Left ventricle myocardium inferior (tissue), 1 donor: ENCODE measurements around the gene OR52D1. TPM values are rescaled to one million over a fixed set of nuclear protein-coding genes. Genes with fewer than 3 reads are reported as not detected.

Experiments
- DNase-seq: peaks from one replicate; pipeline ENCODE4 v3.0.0-alpha.2; 2020
- H3K27ac ChIP-seq: fragments of 200-600 bp; replicated peaks from 2 replicates; pipeline ENCODE4 v1.8.0; 2021
- H3K27me3 ChIP-seq: fragments of 200-600 bp; 2 replicates; pipeline ENCODE4 v1.8.0; 2021; ENCODE audit warnings: low read depth
- H3K36me3 ChIP-seq: fragments of 200-600 bp; 2 replicates; pipeline ENCODE4 v1.8.0; 2021
- H3K4me1 ChIP-seq: fragments of 200-600 bp; 2 replicates; pipeline ENCODE4 v1.8.0; 2021
- H3K4me3 ChIP-seq: fragments of 200-600 bp; 2 replicates; pipeline ENCODE4 v1.8.0; 2021; ENCODE audit warnings: mild to moderate bottlenecking, moderate library complexity
- H3K9me3 ChIP-seq: fragments of 200-600 bp; replicated peaks from 2 replicates; pipeline ENCODE4 v1.8.0; 2021
- CTCF ChIP-seq: fragments of 200-600 bp; IDR thresholded peaks from 2 replicates; pipeline ENCODE4 v1.8.0; 2021; ENCODE audit warnings: antibody characterized with exemption, mild to moderate bottlenecking, borderline replicate concordance
- intact Hi-C: fragments of 100-400 bp; cut with micrococcal nuclease; formaldehyde crosslinking; loops from one replicate; pipeline ENCODE4 v1.11.0; 2022
- total RNA-seq: library from RNA; stranded (reverse); fragmentation: NEBNext Ultra II Directional; extraction: Animal tissue kit (Norgen Biotek cat#: 25700); gene quantifications from one replicate; pipeline ENCODE4 v1.2.1, GENCODE V29; 2021
- donor health status: DM: no; HTN: yes; CAD: no; lungs with severe emphysema.

The OR52D1 gene
- total RNA-seq, 1 donor from 2014 or later = not detected

- H3K27me3 ChIP-seq = peaks cover 5% of the 10 kb centered on the region
- no peaks in the 10 kb centered on the region for H3K36me3 ChIP-seq
- DNase-seq = no peak
- H3K27ac ChIP-seq = no peak within 1 kb of the TSS
- intact Hi-C loops = no loop called here
- TF ChIP-seq CTCF = no peak
- H3K9me3 ChIP-seq = no peaks in the 10 kb centered on the region
- no peak within 1 kb of the TSS for H3K4me3 ChIP-seq
- H3K4me1 ChIP-seq = no peaks in the 10 kb centered on the region
Measured at GRCh38 chr11:5509803-5510202, 21.3 kb downstream of the OR52D1 start, which contains the start of gene UBQLN3. UBQLN3 (minus strand) TSS chr11:5509957; CDS start chr11:5509558, 399 bp downstream.

DNA sequence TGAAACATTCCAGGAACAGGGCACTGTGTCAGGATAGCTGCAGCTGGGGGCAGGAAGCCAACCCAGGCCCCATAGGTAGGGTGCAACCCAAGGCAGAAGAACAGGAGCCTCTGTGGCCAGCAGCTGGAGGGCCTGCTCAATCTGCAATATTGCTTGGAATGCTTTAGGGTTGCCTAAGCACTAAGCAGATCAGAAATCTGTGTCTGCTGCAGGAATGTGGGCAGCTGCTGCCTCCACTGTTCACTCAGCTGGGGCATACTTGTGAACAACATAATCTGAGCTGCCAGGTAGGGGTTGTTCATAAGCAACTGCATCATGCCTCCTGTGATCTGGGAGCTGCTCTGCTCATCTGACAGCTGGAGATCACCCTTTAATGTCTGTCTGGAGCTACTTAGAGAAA lies 26.4 kb downstream of the OR52D1 start:
- intact Hi-C loops = no loop called here
- no peak for DNase-seq

GRCh38 chr11:5516599-5516998 lies 28.1 kb downstream of the OR52D1 start, which contains the start of gene UBQLNL:
UBQLNL (minus strand) TSS chr11:5516699; CDS start chr11:5516441, 258 bp downstream.
- Histone ChIP-seq H3K9me3 (no peaks in the 10 kb centered on the region), H3K4me1 (no peaks in the 10 kb centered on the region), H3K27ac (no peak within 1 kb of the TSS), H3K27me3 (no peaks in the 10 kb centered on the region), H3K4me3 (no peak within 1 kb of the TSS), H3K36me3 (no peaks in the 10 kb centered on the region)
- no peak for DNase-seq
- intact Hi-C loops = no loop called here
- no peak for TF ChIP-seq CTCF

More for the DNA sequence above, 26.4 kb downstream of the OR52D1 start:
- Histone ChIP-seq H3K4me3 (no peak overlapping the region), H3K27me3 (no peaks in the 10 kb centered on the region), H3K4me1 (no peaks in the 10 kb centered on the region), H3K9me3 (no peaks in the 10 kb centered on the region), H3K36me3 (no peaks in the 10 kb centered on the region), H3K27ac (no peak overlapping the region)
- no peak for TF ChIP-seq CTCF

DNA sequence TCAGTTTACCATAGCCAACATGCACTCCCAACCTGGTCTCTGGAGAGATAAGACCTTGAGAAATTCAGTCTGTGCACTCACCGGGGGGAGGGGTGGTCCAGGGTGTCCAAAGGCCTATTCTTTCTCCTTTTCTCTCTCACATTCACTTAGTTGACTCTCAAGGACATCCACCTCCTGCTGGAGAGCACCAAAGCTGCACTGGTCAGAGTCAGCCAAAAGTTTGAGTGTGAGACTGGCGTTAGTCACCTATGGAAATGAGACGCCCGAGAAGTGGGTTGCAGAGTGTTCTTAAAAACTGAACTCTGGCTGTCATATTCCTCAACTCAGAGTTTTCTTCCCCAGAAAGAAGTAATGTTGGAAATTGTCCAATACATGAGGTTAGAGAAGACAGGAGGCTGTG lies 33.1 kb downstream of the OR52D1 start:
- intact Hi-C loops = no loop called here
- H3K4me3 ChIP-seq = no peak overlapping the region
- no peak for DNase-seq
- no peaks in the 10 kb centered on the region for H3K27me3 ChIP-seq
- no peaks in the 10 kb centered on the region for H3K36me3 ChIP-seq
- H3K27ac ChIP-seq = no peak overlapping the region
- H3K9me3 ChIP-seq = no peaks in the 10 kb centered on the region
- no peaks in the 10 kb centered on the region for H3K4me1 ChIP-seq
- TF ChIP-seq CTCF = no peak

GRCh38 chr11:5522308-5522707 lies 33.8 kb downstream of the OR52D1 start:
- TF ChIP-seq CTCF = no peak
- no peaks in the 10 kb centered on the region for H3K9me3 ChIP-seq
- H3K4me3 ChIP-seq = no peak overlapping the region
- no peaks in the 10 kb centered on the region for H3K4me1 ChIP-seq
- H3K27me3 ChIP-seq = no peaks in the 10 kb centered on the region
- intact Hi-C loops = no loop called here
- H3K36me3 ChIP-seq = no peaks in the 10 kb centered on the region
- no peak for DNase-seq
- H3K27ac ChIP-seq = no peak overlapping the region

DNA sequence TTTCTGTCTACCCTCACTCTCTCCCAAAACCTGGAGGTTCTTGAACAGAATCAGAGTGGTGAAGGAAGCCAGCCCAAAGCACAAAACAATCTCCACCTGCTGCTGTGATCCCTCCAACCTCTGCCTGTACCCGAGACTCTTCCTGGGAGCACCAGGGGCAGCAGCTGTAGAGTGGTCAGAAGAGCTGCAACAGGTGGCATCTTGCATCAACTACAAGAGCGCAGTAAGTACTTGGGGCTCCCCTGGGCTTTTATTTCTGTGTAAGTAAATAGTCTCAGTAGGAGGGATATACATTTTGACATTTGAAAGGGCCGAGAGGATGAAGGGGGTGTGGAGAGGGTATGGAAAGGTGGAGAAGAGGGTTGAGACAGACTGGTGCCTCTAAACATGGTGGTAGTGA lies 36.3 kb downstream of the OR52D1 start:
- H3K27ac ChIP-seq = no peak overlapping the region
- H3K4me3 ChIP-seq = no peak overlapping the region
- peaks cover 7% of the 10 kb centered on the region for H3K4me1 ChIP-seq
- no peak for TF ChIP-seq CTCF
- intact Hi-C loops = no loop called here
- H3K27me3 ChIP-seq = no peaks in the 10 kb centered on the region
- no peak for DNase-seq
- no peaks in the 10 kb centered on the region for H3K36me3 ChIP-seq
- no peaks in the 10 kb centered on the region for H3K9me3 ChIP-seq
